GM19463 (cell line): ENCODE measurements around the gene GNL1.
"Not testable (repeated sequence)": the region's sequence is repeated elsewhere in the genome, so short reads cannot be mapped to it uniquely, and the experiment has no call there.

ENCODE experiments used
- ATAC-seq: cut with Tn5 transposase; IDR thresholded peaks from one replicate; pipeline ENCODE4 v1.9.1; 2021; ENCODE audit warnings: mild to moderate bottlenecking, moderate library complexity; ENCODE audit not compliant: unreplicated experiment

The GNL1 gene

GRCh38 chr6:30533460-30534294 is 22.6 kb downstream of the GNL1 start:
- no peak for ATAC-seq

GRCh38 chr6:30530014-30530413 is 26.3 kb downstream of the GNL1 start:
- ATAC-seq, result no peak

DNA sequence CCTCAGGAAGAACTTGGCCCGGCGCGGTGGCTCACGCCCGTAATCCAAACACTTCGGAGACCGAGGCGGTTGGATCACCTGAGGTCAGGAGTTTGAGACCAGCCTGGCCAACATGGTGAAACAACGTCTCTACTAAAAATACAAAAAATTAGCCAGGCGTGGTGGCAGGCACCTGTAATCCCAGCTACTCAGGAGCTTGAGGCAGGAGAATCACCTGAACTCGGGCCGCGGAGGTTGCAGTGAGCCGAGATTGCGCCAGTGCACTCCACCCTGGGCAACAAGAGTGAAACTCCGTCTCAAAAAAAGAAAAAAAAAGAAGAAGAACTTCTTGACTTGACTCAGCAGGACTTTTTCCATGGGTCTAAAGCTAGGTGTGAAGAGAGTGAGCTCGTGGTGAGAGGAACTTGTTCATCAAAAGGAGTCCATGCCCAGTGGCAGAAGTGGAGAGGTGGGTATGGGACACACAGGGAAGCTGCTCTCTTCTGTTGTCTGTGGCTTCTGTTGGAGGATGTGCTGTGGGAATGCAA is 26.9 kb downstream of the GNL1 start:
- not testable (repeated sequence) for ATAC-seq

GRCh38 chr6:30526444-30526843 is 29.8 kb downstream of the GNL1 start:
- ATAC-seq, result not testable (repeated sequence)

- ATAC-seq, result not testable (repeated sequence)
Measured at GRCh38 chr6:30521952-30522351, 34.3 kb downstream of the GNL1 start.

- not testable (repeated sequence) for ATAC-seq
Measured at GRCh38 chr6:30521082-30521481, 35.2 kb downstream of the GNL1 start.

DNA sequence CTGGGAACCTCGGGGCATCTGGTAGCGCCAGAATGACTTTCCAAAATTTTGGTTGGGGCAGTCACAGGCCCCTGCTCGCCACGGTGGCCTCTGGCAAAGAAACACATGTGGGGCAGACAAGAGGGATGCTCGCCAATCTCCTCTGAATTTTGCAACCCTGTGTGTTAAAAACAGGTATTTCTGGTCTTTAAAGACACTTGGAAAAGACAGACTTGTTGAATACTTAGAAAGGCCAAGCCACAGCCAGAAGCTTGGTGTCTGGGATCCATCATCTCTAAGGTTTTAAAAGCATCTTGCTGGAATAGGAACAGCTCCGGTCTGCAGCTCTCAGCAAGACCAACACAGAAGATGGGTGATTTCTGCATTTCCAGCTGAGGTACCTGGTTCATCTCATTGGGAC is 35.8 kb downstream of the GNL1 start:
- ATAC-seq, result no peak

GRCh38 chr6:30518505-30519145 is 37.7 kb downstream of the GNL1 start:
- not testable (repeated sequence) for ATAC-seq

- not testable (repeated sequence) for ATAC-seq
Measured at GRCh38 chr6:30517767-30518504, 38.4 kb downstream of the GNL1 start.

GRCh38 chr6:30516754-30517076 is 39.6 kb downstream of the GNL1 start:
- ATAC-seq, result not testable (repeated sequence)

- ATAC-seq, result peak; percentile 69
Measured at GRCh38 chr6:30515944-30516753, 40.1 kb downstream of the GNL1 start.

DNA sequence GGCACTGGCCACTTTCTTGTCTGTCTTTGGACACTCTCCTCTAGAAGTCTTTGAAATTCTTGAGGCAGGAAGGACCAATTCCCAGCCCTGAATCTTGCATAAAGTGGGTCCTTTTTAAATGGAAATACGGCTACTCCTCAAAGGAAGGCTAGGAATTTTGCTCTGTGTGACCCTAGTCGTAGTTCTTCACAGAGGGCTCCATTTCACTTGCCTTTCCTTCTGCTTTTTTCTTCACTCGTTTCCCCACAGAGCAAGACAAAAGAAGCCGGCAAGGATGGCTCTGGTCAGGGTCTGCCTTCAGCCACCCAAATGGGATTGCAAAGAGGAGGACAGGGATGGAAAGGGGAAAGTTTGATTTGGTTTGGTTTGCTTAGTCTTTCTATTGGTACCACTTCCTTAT is 41.2 kb downstream of the GNL1 start:
- no peak for ATAC-seq

GRCh38 chr6:30513451-30513850 is 42.8 kb downstream of the GNL1 start:
- no peak for ATAC-seq

DNA sequence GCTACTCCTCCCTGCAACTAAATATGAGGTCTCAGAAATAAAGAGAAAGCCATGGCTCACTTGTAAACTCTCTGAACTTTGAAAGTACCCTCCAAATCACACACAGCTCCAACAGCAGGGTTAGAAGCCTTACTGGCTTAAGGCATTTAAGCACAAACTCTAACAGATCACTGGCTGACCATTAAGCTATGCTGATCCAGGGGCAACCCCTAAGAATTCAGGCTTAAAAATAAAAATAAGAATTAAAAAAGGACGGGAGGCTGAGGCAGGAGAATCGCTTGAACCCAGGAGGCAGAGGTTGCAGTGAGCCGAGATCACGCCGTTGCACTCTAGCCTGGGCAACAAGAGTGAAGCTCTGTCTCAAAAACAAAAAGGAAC is 45.1 kb downstream of the GNL1 start:
- no peak for ATAC-seq

DNA sequence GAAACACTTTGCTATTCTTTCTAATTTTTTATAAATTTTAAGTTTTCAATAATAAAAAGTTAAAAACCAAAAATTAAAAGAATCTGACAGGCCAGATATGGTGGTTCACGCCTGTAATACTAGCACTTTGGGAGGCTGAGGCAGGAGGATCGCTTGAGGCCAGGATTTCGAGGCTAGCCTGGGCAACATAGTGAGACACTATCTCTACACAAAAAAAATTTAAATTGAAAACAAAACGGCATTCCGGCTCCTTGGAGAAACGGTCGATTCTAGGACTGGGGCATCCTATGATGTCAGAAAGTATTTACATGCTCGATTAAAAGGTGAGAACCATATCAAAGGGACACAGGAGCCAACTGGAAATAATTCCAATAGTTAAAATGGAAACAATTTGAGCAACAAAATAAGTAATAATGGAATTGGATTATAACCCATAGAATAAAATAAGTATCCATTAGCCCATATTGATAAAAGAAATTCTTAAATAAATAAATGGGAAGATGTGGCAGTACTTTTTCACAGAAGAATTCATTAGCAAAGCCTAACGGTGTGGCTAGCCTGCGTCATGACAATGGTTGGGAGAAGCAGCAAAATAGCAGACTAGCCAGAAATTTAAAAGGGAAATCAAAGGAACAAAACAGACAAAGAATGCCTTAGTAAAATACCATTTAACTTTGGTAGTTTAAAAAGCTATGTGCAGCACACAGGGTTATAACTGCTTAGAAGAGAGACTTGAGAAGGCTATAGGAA is 45.7 kb downstream of the GNL1 start:
- no peak for ATAC-seq

GRCh38 chr6:30508890-30509736 is 47.2 kb downstream of the GNL1 start:
- no peak for ATAC-seq

DNA sequence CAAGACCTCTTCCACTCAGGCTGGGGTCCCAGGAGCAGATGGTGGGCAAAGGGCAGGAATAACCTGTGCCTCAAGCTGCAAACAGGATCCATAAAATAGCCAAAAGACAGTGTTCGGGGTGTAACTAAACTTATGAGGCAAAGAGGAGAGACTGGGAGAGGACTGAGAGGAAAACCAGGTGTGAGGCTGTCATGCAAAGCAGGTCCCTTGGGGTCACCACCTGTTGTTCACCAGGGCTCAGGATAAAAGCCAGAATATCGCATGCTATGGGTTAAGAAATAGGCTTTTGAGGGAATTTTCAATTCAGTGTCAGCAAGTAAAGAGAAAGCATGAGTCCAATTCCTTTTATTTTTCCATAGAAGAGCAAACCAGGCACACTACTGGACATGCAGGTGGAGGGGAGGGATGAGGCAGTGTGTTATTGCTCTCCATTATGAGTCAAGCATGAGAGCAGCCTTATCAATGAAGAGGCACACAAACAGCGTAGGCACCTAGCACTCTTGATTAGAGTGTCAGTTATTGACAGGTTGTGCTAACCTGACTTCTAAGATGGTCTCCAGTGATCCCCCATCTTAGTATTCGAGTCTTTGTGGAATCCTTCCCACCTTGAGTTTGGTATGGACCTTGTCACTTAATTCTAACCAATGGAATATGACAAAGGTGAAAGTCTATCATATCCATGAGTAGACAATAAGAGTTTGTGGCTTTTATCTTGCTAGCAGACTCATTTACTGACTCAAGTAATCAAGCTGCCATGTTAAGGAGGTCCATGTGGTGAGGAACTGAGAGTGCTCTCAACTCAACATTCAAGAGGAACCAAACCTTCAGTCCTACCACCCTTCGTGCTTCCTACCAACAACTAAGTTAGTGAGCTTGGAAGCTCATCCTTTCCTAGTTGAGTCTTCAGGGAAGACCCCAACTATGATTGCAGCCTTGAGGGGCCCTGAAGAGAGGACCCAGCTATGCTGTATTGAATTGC is 48.2 kb downstream of the GNL1 start:
- no peak for ATAC-seq
